Effector CD4-positive, alpha-beta T cell (primary cell): ENCODE results near the gene CPEB1.
"Not testable (repeated sequence)": the region's sequence is repeated elsewhere in the genome, so short reads cannot be mapped to it uniquely, and the experiment has no call there.

ENCODE experiments used
- DNase-seq: peaks from one replicate; pipeline ENCODE4 v3.0.0-alpha.2; 2020

CPEB1 gene

DNA sequence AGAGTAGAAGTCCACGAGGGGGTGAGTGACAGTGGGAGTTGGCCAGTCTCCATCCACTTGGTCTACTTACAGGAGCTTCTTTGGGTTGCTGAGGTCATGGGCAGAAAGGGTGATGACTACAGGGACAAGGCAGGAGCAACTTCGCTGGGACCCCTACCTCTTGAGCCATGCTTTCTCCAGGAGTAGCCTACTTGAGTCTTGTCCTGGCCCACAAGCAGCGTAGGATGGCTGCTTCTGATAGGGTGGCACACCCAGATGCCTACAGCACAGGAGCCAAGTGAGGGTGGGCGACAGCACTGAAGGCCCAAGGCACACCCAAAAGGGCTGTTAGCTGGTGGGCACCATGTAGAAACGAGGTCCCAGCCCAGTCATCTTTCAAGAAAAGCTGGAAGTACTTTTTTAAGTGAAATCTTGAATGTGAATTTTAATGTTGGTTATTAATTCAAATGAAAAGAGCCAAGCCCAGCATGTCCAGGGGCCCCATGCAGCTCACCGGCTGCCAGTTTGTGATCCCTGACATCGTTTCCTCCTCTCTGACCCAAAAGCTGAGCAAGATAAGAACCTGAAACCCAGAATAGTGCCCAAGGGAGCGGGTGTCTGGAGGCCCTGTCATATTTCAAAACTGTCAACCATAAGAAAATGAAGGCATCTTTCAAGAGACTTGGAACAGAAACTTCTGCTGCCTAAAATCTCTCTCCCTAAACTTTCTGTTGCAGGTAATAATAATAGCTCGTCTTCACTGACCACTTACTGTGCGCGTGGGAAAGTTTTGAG, 2.2 kb upstream of the CPEB1 start:
- no peak for DNase-seq

DNA sequence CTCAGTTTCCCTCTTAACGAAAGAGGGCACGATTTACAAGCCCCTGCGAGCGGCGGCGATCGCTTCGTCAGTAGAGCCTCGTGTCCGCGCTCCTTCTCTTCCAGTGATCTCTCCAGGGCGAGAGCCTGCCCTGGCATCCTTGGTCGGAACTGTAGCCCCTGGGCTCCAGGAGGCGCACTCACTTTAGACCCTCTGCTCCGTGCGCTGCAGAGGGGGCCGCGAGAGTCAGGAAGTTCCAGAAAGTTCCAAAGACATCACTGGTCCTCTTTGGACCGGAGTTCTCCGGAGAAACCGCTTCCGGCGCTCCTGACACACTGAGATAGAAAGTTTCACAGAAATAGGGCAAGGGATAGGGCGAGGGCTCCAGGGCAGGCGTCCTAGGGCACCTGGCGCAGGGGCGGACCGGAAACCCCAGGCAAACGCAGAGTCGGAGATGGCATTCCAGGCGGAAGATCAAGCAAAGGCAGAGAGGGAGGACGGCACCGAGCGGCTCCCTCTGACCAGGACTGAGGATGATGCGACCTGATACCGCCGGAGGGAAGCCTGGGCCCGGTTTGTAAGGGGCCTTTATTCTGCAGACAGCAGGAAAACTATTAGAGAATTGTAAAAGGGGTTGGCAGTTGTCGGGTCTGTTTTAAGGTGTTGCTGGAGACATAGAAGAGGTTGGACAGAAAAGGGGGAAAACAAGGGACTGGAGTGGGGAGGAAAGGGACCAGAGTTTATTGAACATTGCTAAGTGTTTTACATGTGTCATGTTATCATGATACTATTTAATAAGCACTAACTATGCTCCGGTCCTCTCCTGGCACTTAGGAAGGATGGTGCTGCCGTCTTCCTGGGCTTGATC, 1.3 kb upstream of the CPEB1 start:
- no peak for DNase-seq

DNA sequence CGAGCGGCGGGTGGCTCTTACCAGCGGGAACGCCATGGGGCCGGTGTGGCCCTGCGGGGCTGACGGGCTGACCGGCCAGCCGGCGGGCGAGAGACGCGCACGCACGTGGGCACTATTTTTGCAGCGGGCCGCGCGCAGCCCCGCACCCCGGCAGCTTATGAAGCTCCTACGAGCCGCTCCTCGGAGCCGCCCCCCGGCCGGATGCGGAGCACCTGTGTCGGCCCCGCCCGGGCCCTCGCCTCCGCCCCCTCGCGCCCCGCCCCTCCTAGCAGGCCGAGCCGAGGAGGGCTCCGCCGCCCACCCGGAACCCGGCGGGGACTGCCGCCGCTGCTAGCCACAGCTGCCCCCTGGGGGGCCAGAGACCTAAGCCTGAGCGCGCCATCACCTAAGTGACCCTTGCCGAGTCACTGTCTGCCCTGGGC, 683 bp upstream of the CPEB1 start:
- peak; percentile 14 for DNase-seq

DNA sequence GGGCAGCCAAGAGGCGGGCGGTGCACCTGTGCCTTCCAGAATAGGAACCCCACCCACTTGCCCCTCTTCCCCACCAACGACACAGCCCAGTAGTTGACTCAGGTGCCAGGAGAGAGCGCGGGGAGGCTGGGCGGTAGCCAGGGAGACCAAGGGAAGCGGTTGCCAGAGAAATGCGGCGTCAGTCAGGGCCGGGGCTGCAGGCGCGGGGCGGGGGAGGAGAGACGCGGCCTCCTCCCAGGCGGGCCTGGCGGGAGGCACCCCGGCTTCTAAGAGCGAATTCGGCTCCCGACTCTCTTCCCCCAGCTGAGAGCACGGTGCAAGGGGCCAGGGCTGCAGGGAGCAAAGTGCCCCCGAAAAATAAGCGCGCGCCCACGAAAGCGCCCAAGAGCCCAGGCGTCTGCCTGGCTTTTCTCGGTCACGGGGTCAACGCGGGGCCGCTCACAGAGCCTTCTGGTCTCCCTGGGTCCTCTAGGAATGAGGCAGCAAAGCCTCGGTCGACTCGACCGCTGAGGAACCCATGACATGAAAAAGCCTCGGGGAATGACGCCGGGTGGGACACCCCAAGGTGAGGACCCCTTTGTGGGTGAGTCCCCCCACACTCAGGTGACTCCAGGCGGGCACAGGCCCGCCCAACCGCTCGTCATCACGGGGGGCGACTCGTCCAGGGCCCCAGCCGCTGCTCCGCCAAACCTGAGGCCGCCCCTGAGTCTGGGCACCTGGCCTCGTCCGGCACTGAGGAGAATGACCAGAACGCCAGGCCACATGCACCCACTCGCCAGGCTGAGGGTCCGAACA, 716 bp downstream of the CPEB1 start:
- DNase-seq = no peak

DNA sequence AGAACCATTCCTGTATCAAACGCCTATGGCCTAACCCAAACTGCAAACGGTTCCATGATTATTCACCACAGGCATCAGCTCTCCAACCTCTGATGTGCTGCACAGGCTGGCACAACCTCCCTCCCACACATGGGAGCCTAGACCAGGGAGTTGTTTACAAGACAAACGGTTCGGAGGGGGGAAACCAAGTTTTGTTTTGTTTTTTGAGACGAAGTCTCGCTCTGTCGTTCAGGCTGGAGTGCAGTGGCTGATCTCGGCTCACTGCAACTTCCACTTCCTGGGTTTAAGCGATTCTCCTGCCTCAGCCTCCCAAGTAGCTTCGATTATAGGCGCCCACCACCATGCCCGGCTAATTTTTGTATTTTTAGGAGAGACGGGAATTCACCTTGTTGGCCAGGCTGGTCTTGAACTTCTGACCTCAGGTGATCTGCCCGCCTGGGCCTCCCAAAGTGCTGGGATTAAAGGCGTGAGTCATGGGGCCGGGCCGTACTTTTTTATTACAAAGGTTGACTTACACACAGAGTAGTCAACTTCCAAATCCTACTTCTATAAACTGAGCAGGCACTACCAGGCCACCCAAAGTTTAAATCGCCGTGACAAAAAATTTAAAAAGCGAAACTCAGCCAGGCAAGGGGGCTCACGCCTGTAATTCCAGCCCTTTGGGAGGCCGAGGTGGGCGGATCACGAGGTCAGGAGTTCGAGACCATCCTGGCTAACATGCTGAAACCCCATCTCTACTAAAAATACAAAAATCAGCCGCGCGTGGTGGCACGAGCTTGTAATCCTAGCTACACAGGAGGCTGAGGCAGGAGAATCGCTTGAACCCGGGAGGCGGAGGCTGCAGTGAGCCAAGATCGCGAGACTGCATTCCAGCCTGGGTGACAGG, 2.0 kb downstream of the CPEB1 start:
- DNase-seq = not testable (repeated sequence)

DNA sequence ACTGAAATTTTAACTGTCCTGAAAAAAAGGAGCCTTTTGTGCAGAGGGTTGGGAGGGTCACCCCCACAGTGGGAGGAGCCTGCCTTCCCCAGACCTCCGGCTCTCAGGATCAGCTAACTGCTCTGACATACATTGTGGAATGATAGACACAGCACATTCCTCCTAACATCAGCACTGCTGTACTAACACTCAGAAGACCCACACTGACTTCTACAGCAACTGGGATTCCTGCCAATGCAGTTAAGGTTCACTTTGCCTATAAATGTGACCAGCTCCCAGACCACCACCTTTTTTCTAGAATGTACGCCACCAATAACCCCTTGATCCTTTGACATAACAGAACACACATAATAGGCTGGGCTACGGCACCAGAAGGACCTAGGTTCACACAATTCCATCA, 3.2 kb downstream of the CPEB1 start:
- no peak for DNase-seq

DNA sequence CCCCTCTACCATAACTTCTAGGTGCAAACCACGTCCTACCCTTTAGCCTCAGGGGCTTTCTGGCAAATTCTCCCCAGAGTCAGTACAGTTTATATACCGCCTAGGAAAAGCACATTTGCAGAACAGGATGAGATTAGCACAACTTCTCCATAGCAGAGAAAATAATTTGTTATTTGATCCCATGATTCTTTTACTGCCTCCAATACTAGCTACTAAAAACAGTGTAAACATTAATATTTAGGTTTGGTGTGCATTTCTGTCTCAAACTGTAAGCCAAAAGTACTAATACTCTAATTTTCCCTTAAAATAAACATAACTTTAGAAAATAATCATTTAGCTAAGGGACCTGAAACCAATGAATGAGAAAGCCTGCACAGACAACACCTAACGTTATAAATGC, 4.5 kb downstream of the CPEB1 start:
- no peak for DNase-seq

DNA sequence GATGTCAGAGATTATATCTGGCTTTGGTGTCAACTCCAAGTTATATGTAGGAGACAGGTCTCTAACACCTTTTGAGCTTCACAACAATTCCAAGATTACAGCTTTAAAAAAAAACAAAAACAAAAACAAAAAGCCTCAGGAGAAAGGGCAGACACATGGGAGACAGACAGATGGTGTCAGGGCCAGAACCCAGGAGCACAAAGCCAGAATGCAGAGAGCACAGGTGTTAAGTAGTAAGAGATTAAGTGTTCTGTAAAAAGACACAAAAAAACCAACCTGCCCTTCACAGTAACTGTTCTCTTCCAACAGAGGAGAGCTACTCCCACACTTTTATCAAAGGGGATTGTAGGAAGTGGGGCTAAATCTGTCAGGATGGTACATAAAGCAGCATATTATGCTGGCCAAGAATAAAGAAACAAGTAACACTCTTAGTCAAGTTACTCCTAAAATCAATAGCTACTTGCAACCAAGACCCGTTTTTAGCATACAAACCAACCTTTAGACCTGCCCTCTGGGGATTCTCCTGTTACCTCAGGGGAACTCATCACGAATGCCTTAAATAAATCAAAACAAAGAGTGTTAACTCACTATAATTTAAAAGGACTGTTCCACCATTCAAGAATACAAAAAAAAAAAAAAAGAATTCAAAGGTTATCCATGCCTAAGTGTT, 5.9 kb downstream of the CPEB1 start:
- no peak for DNase-seq

- DNase-seq = no peak
Measured at GRCh38 chr15:82640672-82641071, 6.5 kb downstream of the CPEB1 start.

DNA sequence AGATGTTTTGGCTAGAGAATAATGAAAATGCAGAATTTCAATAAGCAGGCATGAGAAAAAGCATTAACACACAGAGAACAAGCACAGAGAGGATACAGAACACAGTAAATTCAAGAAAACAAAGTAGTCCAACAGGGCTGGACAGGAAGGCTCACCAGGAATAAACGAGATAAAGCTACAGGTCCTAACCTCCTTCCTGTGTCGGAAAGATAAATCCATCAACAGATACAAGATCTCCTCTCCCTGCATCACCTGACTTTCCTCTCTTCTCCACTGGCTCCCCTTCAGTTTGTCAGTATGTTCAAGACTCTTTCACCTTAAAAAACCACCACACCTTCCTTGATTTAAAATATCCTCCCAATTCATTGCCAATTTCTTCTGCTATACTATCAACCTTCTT, 11.4 kb downstream of the CPEB1 start:
- DNase-seq = no peak

DNA sequence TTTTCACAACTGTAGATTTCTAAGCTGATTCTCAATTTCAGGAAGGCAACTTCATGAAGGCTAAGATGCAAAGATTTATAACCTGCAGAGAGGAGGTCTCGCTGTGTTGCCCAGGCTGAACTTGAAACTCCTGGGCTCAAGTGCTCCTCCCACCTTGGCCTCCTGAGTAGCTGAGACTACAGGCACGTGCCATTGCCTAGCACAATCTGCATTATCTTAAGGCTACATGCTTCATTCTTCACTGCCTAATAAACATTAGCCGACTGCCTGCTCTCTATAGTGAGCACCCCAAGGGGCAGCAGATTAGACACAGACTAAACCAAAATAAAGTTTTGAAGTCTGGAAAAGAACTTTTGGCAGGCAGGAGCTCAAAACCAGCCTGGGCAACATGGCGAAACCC, 17.1 kb downstream of the CPEB1 start:
- no peak for DNase-seq

DNA sequence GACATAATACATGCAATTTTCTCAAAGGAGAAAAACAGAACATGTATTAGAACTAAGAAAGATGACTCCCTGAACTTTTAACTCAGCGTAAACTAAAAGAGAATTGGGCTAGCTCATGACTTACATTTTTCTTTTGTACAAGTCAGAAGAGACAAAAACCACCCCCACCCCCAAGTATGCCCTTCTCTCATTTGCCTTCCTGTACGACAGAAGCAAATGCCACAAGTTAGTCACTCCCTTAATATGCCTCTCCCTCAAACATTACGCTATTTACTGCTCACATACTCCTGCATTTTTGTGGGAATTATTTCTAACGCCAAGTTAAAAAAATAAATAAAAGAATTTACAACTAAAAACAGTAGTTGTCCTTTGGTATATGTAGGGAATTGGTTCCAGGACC, 22.0 kb downstream of the CPEB1 start:
- no peak for DNase-seq

GRCh38 chr15:82624438-82624837, 22.7 kb downstream of the CPEB1 start:
- DNase-seq = no peak

GRCh38 chr15:82624008-82624407, 23.2 kb downstream of the CPEB1 start:
- DNase-seq = no peak

GRCh38 chr15:82621970-82622369, 25.2 kb downstream of the CPEB1 start:
- DNase-seq = no peak

- no peak for DNase-seq
Measured at GRCh38 chr15:82613747-82614146, 33.4 kb downstream of the CPEB1 start.

DNA sequence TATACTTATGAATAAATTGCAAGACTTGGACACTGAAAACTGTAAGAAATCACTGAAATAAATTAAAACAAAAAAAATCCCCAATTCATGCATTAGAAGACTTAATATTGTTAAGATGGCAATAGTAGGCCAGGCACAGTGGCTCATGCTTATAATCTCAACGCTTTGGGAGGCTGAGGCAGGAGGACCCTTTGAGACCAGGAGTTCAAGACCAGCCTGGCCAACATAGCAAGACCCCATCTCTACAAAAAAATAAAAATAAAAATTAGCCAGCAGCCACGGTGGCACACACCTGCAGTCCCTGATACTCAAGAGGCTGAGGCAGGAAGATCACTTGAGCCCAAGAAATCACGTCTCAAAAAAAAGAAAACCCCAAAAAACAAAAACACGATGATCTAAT, 35.8 kb downstream of the CPEB1 start:
- no peak for DNase-seq

- DNase-seq = no peak
Measured at GRCh38 chr15:82602195-82602594, 45.0 kb downstream of the CPEB1 start.

GRCh38 chr15:82599862-82600261, 47.3 kb downstream of the CPEB1 start:
- no peak for DNase-seq

DNA sequence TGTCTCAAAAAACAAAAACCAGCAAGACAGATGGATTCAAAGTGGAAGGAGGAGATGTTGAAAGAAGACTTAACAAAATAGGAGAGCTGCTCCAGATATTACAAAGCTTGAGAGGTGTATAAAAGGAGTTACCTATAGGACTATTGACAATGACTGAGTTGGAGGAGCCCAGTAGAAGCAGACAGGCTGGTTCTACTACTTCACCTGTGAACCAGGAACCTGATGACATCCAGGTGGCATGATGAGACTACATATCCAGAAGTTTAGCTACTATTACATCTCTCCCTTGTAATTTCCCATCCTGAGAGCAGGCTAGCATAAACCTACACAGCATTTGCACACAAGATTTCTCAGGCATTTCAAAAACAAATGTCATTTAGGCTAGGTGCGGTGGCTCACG, 49.3 kb downstream of the CPEB1 start:
- no peak for DNase-seq

DNA sequence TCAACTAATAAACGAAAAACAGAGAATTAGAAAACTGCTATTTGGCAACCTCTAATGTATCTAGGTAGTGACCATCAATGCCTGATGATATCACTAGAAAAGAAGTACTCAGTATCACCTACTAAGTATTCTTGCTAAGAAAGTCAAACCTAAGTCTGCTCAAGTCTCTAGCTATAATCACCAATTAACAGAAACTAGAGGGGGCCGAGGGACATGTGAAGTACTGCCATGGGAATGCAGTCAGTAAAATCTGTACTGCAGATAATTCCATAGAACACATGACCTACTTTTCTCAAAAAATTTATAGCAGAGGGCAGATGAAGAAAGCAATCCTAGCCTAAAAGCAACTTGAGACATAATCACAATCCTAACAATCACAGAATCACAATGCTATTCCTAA, 51.4 kb downstream of the CPEB1 start:
- no peak for DNase-seq

DNA sequence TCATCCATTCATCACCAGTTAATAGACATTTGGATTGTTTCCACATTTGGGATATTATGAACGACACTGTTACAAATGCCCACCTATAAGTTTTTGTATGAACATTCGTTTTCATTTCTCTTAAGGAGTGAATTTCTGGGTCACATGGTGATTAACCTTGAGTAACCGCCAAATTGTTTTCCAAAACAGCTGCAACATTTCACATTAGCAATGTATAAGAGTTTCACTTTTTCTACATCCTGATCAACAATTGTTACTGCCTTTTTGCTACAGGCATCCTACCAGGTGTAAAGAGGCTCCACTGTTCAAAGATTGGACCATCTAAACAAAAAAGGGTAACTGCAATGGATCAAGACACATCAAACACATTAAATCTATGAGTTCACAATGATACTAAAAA, 52.0 kb downstream of the CPEB1 start:
- no peak for DNase-seq
